Effector CD8-positive, alpha-beta T cell (primary cell): Measurements from ENCODE around the gene COL5A1.
"Not testable (repeated sequence)": the region's sequence is repeated elsewhere in the genome, so short reads cannot be mapped to it uniquely, and the experiment has no call there.

ENCODE experiments used
- DNase-seq: peaks from one replicate; lab custom pipeline; 2025; lab: John Stamatoyannopoulos, UW

The COL5A1 gene

DNA sequence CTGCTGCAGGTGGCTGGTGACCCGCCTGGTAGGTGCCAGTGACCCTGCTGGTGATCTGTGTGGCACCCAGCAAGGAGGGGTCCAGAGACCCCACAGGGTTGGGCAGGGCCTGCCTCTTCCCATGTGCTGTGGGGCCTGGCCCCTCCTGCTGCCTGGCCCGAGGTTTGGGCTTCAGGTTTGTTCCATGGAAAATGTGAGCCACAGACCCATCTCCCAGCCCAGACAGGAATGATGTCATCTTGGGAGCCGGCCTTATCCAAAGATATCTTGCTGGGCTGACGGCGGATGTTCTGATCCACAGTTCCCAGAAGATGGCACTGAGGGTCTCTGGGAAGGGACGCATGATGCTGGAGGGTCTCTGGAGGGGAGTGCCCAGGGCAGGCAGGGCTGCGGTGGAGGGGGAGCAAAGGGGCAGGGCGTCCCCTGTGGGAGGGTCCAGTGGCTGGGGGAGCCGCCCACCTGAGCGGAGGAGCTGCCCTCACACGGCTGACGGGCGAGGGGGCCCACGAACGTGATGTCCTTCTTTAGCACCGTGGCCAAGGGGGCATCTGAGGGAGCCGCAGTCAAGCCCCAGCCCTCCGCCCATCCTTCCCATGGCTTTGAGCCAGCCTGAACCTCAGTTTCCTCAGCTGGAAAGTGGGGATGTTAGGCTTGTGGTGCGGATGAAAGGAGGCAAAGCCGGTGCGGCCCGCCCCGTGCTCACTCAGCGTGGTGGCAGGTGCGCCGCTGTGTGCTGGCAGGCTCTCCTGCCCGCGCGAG is 68.1 kb downstream of the COL5A1 start:
- no peak for DNase-seq

DNA sequence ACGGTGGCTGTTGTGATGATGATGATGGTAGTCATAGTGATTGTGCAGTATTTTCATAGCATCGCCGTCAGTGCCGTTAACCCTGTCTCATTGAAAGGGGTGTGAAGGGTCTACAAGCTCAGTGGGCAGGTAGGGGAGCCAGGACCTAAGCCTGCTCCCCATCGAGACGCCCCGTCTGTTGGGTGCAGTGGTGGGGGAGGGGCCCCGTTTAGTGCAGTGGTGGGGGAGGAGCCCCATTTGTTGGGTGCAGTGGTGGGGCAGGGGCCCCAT is 68.6 kb downstream of the COL5A1 start:
- no peak for DNase-seq

DNA sequence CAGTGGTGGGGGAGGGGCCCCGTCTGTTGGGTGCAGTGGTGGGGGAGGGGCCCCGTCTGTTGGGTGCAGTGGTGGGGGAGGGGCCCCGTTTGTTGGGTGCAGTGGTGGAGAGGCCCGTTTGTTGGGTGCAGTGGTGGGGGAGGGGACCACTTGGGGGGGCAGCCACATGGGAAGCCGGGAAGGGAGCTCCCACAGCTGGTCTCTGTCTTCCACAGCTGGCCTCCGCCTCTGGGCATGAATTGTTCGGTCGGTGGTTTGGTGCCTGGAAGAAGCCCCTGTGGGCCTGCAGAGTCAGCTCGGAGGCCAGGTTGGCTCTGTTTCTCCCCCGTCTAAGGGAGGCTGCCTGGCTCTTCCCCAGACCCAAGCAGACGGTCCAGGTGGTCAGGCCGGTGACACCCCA is 69.3 kb downstream of the COL5A1 start:
- DNase-seq, result no peak

DNA sequence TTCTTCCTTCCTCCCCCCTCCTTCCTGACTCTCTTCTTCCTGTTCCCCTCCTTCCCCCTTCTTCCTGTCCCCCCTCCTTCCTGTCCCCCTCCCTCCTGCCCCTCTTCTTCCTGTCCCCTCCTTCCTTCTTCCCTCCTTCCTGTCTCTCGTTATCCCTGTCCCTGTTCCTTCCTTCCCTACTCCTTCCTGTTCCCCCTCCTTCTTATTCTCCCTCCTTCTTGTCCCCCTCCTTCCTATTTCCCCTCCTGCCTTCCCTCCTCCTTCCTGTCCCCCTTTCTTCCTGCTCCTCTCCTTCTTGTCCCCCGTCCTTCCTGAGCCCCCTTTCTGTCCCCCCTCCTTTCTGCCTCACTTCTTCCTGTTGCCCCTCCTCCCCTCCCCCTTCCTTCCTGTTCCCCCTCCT is 70.6 kb downstream of the COL5A1 start:
- no peak for DNase-seq

DNA sequence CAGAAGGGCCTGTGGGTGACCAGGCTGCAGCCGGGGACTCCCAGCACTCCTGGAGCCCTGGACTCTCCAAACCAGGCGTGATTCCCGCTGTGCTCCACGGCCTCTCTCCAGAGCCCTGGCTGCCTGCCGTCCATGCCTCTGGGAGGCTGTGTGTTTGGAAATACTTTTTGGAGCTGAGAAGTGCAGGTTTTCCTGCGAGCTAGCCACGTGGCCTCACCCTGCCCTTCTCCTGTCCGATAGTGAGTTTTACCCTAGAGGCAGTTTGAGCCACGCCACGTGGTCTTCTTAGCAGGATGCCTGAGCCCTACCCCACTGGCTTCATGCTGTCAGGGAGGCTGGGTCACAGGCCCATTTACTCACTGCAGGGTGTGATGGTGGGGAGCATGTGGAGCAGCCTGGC is 71.3 kb downstream of the COL5A1 start:
- no peak for DNase-seq

DNA sequence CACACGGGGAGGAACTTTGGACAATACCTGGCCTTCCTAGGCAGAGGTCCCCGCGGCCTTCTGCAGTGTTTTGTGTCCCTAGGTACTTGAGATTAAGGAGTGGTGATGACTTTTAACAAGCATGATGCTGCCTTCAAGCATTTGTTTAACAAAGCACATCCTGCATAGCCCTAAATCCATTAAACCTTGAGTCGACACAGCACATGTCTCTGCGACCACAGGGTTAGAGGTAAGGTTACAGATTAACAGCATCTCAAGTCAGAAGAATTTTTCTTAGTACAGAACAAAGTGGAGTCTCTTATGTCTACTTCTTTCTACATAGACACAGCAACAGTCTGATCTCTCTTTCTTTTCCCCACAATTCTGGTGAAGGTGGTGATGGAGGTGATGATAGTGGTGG is 73.9 kb downstream of the COL5A1 start:
- not testable (repeated sequence) for DNase-seq

DNA sequence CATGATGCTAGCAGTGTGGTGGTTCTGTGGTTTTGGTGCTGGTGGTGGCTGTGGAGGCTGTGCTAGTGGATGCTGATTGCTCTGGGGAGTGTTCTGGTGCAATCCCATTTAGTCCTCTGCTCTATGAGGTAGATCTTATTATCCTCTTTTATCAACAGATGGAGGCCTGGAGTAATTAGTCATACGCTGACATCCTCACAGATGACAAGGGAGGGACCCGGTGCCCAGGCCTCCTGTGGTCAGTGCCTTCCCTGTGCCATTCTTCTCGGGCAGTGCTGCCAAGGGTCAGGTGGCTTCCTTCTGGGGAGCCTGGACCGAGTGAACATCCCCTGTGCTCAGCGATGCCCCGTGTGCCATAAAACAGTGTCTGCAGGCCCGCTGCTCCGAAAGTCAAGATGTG is 74.5 kb downstream of the COL5A1 start:
- DNase-seq, result no peak

DNA sequence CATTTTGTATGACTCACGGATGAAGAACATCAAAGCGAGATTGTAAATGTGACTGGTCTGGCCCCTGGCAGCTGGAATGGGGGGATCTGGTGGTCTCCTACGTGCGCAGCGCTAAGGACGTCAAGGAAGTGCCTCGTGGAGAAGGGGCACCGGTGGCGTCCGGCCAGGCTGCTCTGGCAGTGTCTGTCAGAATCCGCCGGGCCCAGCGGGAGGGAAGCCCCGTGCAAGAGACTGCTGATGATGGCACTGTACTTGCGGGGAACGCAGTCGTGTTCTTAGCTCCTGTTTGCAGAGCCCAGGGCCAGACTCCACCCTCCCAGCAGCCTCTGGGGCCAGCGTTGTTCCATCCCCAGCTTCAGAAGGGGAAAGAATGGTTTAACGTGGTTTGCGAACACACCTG is 75.5 kb downstream of the COL5A1 start:
- DNase-seq, result no peak

DNA sequence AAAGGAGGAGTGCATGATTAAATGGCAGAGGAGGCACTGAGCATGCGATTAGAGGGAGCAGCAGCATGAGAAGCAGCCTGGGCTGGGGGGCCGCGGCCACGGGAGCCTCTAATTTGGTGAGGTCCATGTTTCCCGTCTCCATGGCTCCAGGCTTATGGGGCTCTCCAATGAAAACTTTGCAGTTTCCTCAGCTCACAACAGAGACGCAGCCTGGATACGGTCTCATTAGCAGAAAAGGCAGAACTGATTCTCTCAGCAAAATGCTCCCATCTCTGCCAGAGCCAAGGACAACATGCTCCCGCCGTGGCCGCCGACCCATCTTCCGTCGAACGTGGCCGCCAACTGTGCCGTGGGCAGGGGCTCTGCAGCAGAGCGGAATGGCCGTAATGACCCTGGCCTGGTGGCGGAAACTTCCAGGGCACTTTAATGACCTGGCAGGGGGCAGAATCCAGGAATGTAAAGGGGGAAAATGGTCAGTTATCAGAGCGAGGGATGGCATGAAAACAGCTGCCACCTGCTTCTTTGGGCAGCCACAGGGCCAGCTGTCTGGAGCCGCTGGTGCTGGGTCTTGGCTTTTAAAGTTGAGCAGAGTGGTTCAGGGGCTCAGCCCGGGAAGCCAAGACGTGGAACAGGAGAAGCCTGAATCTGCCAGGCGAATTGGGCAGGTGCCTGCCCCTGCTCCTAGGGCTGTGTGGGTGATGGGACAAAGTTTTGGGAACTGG is 76.5 kb downstream of the COL5A1 start:
- DNase-seq, result no peak

DNA sequence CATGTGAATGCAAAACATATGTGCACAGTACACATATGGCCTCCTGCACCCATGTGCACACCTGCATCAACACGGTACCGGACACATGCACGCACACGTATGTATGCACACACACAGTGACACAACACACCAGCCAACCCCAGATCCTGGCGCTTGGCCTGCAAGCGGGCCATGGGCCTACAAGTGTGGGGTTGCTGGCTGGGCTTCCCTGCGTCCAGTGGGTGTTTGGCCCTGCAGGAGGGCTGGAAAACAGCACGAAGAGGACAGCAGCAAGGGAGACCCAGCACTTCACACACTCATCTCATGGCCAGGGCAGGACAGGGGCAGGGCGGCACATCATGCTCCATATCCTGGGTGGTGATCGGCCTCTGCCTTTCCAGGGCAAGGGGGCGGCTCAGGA is 77.7 kb downstream of the COL5A1 start:
- DNase-seq, result no peak

DNA sequence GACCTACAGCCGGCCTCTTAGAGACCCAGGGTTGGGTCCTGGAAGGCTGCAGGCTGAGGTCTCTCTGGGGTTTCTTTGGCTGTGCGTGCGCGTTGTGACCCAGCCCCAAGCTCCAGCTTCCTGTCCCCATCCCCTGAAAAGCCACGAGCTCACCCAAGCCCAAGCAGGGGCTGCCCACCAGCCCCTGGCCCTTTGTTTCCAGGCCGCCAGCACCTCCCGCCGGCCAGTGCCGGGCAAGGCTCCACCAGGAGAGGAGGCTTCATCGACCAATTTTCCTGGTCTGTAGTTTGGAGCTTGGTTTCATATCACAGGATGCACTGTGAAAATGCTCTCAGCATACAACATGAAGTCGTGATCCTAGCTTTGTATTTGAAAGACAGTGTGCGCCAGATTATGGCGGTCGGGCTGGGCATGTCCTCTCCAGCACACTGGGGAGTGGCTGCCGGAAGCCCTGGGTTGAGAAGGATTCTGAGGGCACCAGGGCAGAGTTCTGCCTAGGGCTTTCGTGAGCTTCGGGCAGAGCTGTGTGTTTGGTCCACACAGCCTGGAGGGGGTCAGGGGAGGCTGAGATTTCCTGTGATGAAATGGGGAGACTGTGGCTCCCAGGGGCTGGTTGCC is 78.6 kb downstream of the COL5A1 start:
- DNase-seq, result no peak

DNA sequence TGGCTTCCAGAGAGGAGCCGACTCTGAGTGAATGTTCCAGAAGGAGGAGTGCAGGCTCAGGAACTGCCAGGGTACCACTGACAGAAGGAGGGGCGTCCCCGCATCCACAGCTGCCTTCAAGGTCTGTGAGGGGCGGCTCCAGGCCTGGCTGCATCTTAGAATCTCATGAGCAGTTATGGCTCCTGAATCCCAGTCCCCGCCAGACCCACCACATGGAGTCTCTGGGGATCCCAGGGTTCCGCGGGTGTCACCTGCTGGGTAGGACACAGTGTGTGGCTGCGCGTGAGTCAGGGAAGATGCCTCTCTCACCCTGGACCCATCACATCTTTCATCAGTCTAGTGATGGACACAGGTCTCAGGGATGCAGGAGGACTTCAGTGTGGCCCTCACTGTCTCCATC is 79.2 kb downstream of the COL5A1 start:
- DNase-seq, result no peak

DNA sequence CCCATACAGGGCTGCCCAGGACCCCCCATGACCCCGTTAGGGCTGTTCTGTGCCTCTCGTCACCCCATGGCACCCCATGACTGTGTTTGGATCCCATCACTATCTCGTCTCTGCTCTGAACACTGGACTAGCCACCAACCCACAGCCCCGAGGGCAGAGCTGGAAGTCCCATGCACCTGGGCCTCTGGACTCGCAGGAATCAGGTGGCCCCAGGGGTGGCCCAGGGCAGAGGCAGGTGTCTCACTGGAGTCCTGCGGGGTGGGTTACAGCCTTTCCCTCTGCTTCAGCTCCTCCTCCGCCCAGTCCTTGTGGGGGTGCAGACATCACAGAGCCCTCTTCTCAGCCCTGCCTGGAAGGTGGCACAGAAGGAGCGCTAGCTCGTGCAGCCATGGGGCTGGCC is 79.7 kb downstream of the COL5A1 start:
- DNase-seq, result no peak

DNA sequence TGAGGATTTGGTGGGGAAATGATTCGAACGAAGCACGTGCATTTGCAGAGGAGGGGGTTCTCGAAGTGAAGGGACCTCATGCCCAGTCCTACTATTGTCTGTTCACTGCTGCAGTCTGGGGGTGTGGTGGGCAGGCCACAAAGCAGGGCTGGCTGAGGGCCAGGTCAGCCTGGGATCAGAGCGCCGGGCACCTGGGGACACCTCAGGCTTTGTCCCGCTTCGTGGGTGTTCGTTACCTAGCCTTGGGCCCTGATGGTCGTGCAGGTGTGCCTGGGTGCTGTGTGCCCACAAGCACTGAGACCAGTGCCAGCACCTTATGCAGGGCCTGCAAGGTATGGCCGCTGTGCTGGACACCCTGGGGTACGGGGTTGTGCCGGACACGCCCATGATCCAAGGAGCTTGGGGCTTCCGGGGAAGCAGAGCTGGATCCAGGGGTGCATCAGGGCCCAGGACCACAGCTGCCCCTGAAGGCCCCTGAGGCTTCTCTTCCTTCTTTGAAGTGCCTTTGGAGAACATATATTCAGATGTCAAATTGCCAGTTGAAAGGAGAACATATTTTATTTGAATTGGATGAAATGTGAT is 80.6 kb downstream of the COL5A1 start:
- no peak for DNase-seq

DNA sequence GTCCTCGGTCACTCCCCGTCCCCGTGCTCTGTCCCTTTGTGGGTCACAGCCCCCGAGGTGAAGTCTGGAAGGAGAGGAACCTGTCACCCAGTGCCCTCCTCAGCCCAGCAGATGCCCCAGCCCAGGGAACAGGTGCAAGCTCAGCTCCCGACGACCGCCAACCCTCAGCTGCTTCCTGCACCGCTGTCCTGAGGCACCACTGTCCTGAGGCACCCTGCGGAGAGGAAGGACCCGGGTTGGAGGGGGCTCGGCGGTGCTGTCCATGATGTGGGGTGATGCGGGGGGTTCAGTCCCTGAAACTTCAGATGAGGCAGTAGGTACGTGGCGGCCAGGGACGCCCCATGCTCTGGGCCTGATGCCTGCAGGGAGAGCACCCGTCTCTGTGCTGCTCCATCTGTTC is 81.4 kb downstream of the COL5A1 start:
- no peak for DNase-seq

DNA sequence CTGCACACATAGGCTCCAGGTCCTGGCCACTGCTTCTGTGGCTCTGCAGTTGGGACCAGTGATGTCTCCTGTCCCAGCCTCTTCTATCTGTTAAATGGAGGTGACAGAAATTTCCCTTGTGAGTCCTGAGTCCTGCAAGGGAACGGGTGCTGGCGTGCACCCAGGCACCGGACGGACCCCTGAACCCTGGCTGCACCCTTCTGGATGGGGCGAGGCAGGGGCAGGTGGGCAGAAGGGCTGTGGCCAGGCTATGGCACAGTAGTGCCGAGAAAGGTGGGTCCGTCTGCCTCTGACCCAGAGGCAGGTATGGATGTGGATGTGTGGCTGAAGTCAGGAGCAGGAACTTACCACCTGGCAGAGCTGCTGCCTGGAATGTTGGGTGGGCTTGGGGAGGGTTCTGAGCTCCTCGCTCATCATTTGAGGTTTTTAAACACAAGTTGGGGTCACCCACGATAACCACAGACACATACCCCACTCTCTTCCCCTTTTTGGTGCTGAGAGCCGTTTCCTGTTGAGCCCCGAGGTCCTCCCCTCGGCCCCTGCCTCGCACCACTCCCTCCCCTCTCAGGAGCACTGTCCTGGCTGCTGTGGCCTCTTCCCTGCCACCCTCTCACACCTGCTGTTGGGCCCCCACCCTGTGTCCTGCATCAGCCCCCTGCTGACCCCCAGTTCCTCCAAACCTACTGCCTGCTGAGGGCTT is 82.0 kb downstream of the COL5A1 start:
- DNase-seq, result no peak

DNA sequence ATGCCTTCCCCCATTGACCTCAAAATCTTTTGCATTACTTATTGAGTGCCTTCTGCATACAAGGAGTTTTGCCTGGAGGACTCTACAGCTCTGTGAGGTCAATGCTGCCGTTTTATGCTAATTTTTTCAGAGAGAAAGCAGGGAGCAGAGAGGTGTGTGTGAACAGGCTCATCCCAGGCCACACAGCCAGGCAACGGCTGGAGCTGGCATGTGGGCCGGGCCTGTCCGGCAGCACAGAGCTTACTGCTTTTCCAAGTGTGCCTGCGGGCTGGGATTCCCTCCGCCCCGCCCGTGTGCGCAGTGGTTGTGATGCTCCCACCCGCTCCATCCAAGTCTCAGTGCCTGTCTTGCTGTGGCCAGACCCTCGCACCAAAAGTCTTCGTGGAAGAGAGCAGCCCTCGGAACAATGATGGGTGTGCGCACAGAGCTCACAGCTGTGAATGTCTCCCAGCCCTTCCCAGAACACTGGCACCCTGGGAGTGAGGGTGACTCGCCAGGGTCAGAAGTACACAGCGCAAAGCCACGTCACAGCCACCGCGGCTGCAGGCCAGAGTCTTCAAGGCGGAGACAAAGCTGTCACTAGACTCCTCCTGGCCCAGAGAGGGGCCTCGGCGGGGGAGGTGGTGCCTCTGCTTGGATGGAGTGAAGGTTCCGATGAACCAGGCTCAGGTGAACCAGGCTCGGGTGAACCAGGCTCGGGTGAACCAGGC is 82.8 kb downstream of the COL5A1 start:
- no peak for DNase-seq

DNA sequence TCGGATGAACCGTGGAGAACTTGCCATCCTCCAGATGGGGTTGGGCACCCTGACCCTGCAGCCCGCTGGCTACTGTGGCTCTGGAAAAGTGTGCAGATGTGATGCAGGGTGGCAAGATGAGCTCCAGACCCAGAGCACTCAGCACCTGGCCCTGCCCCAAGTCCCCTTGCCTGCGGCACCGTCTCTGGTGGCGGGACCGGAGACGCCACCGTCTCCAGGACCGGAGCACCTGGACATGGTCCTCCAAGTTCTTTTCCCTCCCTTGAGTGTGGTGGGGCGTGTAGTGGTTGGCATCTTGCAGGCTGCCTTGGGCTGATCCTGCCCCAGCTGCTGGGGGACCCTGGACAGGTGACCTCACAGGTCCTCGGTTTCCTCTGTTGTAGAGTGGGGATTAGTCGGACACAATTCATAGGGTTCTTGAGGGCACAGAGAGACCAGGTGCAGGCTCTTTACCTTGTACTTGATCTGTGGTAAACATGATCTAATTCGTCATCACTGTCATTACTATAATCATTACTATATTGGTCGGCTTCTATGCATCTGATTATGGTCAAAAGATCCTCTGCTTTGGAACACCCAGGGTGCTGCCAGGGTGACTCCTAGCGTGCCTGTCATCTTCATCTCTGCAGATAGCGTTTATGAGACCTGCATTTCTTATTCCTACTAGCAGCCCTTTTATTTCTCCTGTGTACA is 83.5 kb downstream of the COL5A1 start:
- DNase-seq, result no peak

DNA sequence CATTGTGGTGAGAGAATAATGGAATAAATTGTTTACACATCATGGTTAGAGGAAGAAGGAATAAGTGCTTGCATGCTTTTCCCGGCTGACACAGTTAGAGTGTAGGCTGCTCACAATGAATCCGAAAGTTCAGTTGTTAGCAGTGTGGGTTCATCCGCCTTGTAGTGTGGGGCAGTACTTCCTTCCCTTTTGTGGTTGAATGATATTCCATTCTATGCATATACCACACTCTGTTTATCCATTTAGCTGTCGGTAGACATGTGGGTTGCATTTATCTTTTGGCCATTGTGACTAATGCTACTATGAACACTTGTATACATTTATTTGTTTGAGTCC is 84.0 kb downstream of the COL5A1 start:
- no peak for DNase-seq

DNA sequence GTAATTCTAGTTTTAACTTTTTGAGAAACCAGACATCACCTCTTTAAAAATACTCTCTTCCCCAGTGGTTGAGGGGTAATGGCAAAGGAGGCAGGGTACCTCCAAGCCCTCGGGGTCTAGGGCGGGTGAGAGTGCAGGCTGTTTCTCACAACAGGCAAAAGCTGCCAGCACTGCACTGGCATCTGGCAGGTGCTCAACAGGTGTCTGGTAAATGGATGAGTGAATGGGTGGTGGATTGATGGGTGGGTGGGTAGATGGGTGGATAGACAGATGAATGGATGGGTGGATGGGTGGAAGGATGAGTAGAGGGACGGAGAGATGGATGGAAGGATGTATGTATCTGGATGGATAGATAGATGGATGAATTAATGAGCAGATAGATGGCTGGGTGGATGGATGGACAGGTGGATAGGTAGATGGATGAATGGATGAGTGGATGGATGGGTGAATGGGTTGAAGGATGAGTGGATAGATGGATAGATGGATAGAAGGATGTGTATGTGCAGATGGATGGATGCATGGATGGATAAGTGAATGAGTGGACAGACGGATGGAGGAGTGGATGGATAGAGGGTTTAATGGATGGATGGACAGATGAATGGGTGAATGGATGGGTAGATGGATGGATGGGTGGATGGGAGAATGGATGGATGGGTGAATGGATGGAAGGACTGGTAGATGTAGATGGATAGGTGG is 84.6 kb downstream of the COL5A1 start:
- DNase-seq, result no peak

DNA sequence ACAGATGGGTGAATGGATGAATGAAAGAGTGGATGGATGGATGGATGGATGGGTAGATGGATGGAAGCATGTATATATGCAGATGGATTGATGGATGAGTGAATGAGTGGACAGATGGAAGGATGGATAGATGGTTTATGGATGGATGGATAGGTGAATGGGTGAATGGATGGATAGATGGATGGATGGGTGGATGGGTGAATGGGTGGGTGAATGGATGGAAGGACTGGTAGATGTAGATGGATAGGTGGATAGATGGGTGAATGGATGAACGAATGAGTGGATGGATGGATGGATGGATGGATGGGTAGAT is 85.1 kb downstream of the COL5A1 start:
- no peak for DNase-seq
